HUDEP-2 (cell line): ENCODE data around the gene SLC35B2.
A peak's percentile ranks its signal among the peaks of the same experiment; 100 is the strongest.

ENCODE experiments used
- DNase-seq, 76 experiments: peaks; one replicate each; lab custom pipeline; 2025; ENCODE audit not compliant: unreplicated experiment in 76 of 76; lab: John Stamatoyannopoulos, UW

The SLC35B2 gene

DNA sequence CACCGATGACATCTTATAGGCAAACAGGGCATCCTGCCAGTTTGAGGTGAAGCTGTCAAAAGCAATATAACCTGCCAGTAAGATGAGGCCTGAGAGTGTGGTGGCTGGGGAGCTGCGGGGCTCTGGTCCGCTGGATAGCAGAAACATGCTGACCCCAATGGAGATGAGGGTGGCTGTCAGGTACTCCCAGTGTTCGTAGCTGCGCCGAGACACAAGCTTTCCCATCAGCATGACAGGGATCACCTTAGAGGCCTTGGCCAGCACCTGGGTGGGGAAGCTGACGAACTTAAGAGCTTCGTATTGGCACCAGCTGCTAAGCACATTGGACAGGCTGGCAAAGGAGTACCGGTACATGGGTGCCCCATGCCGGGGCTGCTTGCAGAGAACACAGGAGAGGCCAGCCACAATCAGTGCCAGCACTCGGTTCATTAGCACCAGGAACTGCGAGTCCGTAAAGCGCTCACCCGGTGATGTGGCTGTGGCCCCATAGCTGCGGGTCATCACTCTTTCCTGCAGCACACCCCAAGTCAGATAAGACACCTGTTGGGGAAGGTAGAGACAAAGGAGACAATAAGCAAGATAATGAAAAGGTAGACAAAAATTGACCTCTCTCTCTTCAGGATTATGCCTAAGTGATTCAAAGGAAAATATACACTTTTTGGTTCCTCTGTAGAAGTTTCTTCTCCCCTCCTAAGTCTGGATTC, 2.1 kb downstream of the SLC35B2 start:
- peak in 15 of 76 experiments; percentile 18 to 76 (median 40) for DNase-seq

- DNase-seq = peak in 6 of 76 experiments; percentile 20 to 54 (median 39)
Observed at GRCh38 chr6:44254191-44255104, 2.9 kb downstream of the SLC35B2 start.

GRCh38 chr6:44253307-44254101, 3.8 kb downstream of the SLC35B2 start:
- peak in 66 of 76 experiments; percentile 17 to 84 (median 62) for DNase-seq

GRCh38 chr6:44251576-44252524, 5.5 kb downstream of the SLC35B2 start:
- no peak for DNase-seq

- DNase-seq = no peak
Observed at GRCh38 chr6:44250718-44251123, 6.6 kb downstream of the SLC35B2 start.

- DNase-seq = no peak
Observed at GRCh38 chr6:44250067-44250717, 7.1 kb downstream of the SLC35B2 start.

DNA sequence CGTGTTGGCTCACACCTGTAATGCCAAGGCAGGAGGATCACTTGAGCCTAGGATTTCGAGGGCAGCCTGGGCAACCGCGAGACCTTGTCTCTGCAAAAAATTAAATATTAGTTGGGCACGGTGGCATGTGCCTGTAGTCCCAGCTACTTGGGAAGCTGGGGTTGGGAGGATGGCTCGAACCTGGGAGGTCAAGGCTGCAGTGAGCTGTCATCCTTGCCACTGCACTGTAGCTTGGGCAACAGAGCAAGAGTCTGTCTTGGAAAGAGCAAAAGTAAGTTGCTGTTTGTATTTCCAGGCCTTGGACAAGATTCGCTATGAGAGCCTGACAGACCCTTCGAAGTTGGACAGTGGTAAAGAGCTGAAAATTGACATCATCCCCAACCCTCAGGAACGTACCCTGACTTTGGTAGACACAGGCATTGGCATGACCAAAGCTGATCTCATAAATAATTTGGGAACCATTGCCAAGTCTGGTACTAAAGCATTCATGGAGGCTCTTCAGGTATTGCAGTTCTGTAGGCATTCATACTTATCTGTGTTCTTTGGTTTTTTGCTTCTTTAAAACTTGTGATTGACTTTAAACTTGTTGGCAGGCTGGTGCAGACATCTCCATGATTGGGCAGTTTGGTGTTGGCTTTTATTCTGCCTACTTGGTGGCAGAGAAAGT, 8.1 kb downstream of the SLC35B2 start:
- no peak for DNase-seq

DNA sequence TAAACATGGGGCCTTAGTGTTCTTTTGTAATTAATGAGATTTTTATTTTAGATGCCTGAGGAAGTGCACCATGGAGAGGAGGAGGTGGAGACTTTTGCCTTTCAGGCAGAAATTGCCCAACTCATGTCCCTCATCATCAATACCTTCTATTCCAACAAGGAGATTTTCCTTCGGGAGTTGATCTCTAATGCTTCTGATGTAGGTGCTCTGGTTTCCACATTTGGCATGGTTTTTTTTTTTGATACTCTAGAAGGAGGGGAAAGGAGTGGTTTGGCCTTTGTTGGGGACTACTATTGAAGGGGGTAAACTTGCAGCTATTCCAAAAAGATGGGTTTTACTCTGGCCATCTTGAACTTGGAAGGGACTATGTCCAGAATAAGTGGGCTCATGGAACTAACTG, 8.7 kb downstream of the SLC35B2 start:
- no peak for DNase-seq

DNA sequence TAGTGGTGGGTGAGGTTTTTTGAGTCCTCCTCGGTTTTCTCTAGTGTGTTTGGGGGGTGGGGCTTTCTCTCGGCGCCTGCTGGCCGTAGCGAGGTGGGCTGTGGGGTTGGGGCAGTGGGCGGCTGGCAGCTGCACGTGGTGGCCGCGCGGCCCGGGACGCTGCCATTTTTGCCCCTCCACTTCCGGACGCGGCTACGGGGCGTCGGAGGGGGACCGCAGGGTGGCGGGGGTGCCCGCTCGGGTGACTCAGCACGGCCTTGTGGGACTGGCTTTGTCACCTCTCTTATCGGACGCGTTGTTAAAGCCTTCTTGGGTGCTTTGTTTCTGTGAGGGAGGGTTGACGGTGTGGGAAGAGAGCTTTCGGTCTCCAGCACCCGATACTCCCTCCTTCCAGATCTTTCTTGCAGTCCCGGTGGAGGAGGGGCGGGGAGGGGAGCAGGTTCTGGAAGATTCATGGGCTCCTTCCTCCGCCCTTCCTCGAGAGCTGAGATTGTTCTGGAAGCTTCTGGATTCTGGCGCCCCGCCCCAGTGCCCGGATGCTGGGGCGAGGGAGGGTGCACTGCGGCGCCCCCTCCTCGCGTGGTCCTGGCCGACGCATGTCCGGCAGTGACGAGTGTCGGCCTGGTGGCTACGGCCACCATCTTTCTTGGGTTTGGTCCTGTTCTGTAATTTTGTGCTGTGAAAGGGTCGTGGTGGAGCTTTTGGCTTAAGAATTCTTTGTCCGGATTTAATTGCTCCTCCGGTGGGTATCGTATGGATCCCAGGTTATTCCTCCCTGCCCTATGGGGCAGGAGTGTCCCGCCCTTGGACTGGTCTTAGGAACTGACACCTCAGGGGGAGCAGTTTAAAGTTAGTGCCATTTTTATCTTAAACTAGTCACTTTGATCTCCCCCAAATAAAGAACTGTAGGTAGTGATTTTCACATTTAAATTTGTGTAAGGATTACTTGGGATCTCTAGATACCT, 9.7 kb downstream of the SLC35B2 start:
- peak in 73 of 76 experiments; percentile 34 to 90 (median 78) for DNase-seq

- DNase-seq = peak in 75 of 76 experiments; percentile 91 to 99 (median 97)
Observed at GRCh38 chr6:44246663-44247337, 10.5 kb downstream of the SLC35B2 start, which contains the start of gene HSP90AB1. Gene HSP90AB1 (plus strand): TSS chr6:44247101. CDS start chr6:44248630, 1,529 bp downstream.

GRCh38 chr6:44245912-44246662, 11.2 kb downstream of the SLC35B2 start:
- peak in 74 of 76 experiments; percentile 38 to 97 (median 81) for DNase-seq

DNA sequence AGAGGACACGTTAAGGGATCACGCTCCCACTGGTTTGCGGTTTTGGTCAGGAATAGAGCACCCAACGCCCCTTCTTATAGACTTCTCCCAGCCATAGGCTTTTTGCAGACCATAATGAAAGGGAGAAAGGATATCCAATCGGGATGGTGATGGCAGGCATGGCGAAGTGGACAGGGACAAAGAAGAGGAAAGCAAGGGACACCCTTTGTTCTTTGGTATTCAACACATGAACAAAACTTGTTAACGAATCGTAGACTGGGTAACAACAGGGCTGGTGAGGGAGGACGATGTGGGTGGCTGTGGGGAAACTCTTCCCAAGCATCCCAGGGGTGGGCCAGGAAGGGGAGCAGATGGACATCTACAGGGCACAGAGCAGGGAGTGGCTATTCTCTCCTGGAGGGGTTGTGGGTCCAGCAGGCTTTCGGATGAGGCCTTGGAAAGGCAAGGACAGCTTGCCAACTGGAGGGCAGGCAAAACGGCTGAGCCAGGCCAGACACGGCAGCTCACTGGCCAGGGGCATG, 11.9 kb downstream of the SLC35B2 start:
- no peak for DNase-seq

DNA sequence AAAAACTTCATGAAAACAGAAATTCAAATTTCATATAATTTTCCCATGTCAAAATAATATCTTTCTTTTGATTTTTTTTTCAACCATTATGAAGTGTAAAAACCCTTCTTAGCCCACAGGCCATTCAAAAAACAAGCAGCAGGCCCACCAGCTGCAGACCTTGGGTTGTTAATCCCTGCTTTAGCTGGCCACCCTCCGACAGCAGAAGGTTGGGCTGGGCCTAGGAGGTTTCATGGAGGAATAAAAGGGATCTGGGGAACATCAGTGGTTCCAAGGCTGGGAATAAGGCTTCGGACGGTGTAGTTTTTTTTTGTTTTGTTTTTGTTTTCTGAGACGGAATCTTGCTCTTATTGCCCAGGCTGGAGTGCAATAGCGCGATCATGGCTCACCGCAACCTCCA, 14.0 kb downstream of the SLC35B2 start:
- DNase-seq = no peak

DNA sequence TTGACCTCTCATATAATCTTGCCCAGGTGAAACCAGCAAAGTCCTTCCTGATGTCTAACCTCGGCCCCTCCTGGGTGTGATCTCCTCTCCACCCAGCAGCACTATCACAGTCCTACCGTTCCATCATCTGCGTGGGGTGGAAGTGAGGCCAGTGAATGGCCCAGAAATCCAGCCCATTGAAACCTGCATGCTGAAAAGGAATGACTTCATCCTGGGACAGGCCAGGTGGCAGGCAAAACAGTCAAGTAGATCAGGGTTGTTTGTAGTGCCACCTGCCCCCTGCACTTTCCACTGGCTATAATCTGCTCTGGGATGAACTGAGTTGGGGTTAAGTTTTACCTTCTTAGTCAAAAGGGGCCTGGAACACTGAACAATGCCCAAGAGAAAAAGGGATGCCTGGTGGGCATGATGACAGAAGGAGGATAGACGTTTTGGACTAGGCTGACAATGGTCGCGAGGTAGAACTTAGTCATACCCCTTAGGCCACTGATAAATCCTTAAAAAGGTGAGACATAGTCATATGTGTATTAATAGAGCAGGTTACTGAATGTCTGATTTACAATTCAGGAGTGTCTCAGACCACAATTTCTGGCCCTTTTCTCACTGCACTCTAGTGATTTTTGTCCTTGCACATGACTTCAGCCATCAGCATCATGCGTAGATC, 18.5 kb downstream of the SLC35B2 start:
- DNase-seq = no peak

GRCh38 chr6:44237813-44238433, 19.4 kb downstream of the SLC35B2 start:
- DNase-seq = peak in 67 of 76 experiments; percentile 21 to 97 (median 71)
